Smooth muscle cell of trachea (primary cell): ENCODE results near the gene CCNDBP1. TPM values are rescaled to one million over a fixed set of nuclear protein-coding genes. Genes with fewer than 3 reads are reported as not detected.

Source experiments
- total RNA-seq: library from RNA; depleted of rRNA; stranded (reverse); fragments of >200 nt; gene quantifications from 2 replicates; pipeline ENCODE4 v1.2.1, GENCODE V29; 2014

The CCNDBP1 gene, protein sequence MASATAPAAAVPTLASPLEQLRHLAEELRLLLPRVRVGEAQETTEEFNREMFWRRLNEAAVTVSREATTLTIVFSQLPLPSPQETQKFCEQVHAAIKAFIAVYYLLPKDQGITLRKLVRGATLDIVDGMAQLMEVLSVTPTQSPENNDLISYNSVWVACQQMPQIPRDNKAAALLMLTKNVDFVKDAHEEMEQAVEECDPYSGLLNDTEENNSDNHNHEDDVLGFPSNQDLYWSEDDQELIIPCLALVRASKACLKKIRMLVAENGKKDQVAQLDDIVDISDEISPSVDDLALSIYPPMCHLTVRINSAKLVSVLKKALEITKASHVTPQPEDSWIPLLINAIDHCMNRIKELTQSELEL
- 77.4 and 124 TPM in 2 replicates for total RNA-seq

DNA sequence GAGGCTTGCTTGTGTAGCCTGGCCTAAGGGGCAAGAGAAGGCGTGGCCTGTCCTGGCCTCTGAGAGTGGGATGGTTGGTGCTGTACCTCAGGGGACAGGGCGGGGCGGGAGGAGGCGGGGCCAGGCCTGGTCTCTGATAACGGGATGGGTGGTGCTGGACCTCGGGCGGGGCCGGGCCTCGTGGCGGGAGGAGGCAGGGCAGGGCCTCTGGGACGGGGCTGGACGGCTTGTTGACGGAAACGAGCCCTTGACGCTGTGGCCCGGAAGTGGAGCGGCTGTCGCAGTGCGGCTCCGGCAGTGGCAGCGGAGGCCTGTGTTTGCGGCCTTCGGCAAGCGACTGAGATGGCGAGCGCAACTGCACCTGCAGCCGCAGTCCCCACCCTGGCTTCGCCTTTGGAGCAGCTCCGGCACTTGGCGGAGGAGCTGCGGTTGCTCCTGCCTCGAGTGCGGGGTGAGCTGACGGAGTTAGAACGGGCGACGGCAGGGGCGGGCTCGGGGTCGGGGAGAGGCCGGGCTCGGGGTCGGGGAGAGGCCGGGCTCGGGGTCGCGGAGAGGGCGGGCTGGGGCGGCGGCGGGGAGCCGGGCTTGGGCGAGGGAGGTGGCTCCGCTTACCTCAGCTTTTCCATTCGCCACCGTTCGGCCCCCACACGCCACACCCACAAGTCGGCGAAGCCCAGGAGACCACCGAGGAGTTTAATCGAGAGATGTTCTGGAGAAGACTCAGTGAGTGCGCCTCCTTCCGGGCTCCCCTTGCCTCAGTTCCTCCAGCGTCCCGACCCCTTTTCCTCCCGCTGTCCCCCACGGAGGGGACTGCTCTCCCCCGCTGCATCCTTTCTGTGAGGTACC, at the start of gene CCNDBP1:
CCNDBP1 (plus strand) TSS at position 247 of the 846 bp plus-strand sequence; CDS start at position 343, 96 bp downstream.

DNA sequence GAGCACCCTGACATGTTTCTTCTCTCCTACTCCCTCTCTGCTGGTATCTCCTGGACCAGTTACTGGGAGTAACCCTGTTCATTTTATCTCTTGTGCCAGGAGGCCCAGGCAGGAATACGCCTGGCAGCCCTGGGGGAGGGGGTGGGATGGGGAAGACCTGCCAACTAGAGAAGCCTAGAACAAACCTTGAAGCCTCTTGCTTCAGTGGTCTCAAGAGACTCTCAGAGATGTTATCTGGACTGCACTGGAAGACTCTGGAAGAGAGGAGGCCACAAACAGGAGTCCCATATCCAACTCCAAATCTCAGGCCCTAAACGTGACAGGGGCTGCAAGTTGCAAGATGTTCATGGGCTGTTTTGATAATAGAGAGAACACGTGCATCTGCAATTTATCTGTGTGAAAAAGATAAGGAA, 35.8 kb downstream of the CCNDBP1 start, which contains the start of gene EPB42:
EPB42 (minus strand) TSS at position 28 of the 413 bp plus-strand sequence. CDS start 193 bp downstream, outside the sequence.

Other genes starting within 250 kb of the CCNDBP1 start
- 28.9 and 45.1 TPM in 2 replicates for gene UBR1, start 79.4 kb upstream of the CCNDBP1 start, total RNA-seq
- gene TMEM62, start 51.8 kb upstream of the CCNDBP1 start, total RNA-seq: 13.1 and 20.9 TPM in 2 replicates
- gene EPB42, start 35.6 kb downstream of the CCNDBP1 start, total RNA-seq: not detected in 2 replicates
- gene TGM5, start 81.5 kb downstream of the CCNDBP1 start, total RNA-seq: not detected in 2 replicates
- gene TGM7, start 116.9 kb downstream of the CCNDBP1 start, total RNA-seq: not detected in 2 replicates
- gene LCMT2, start 145.2 kb downstream of the CCNDBP1 start, total RNA-seq: 7.4 and 8.7 TPM in 2 replicates
- gene ZSCAN29, start 185.6 kb downstream of the CCNDBP1 start, total RNA-seq: 26.2 and 36.4 TPM in 2 replicates
- 10.9 and 14.7 TPM in 2 replicates for gene TUBGCP4, start 185.7 kb downstream of the CCNDBP1 start, total RNA-seq